HL-60 (cell line): Measurements from ENCODE around the gene NCK2.

ENCODE experiments used
- TF ChIP-seq, protein P1 (sequence below): IDR thresholded peaks from one replicate; pipeline ENCODE4 v1.5.1; 2011; ENCODE audit warnings: low read length, control low read depth, inconsistent platforms; ENCODE audit not compliant: insufficient read depth
- TF ChIP-seq, protein P2 (sequence below): IDR thresholded peaks from 2 replicates; pipeline ENCODE4 v1.6.1; 2012; ENCODE audit warnings: low read depth; ENCODE audit not compliant: insufficient replicate concordance

DNA sequence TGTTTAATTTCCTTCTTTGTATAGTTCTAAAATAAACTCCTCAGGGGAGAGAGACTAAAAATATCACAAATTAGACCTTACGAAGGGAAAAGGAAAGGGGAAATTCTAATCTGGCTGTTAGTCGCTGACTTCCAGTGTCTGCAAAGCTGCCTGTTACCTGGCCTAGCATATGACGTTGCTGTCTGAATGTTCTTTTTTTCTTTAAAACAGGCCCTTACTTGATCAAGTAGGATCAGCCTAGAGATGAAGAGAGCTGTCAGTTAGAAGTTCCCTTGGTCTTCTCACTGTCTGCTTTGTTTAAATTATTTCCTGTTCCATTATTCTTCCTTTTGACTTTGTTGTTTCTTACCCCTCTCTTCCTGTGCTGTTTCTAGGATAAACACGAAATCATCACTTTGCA lies 11.2 kb downstream of the NCK2 start:
- TF ChIP-seq, protein P1, sequence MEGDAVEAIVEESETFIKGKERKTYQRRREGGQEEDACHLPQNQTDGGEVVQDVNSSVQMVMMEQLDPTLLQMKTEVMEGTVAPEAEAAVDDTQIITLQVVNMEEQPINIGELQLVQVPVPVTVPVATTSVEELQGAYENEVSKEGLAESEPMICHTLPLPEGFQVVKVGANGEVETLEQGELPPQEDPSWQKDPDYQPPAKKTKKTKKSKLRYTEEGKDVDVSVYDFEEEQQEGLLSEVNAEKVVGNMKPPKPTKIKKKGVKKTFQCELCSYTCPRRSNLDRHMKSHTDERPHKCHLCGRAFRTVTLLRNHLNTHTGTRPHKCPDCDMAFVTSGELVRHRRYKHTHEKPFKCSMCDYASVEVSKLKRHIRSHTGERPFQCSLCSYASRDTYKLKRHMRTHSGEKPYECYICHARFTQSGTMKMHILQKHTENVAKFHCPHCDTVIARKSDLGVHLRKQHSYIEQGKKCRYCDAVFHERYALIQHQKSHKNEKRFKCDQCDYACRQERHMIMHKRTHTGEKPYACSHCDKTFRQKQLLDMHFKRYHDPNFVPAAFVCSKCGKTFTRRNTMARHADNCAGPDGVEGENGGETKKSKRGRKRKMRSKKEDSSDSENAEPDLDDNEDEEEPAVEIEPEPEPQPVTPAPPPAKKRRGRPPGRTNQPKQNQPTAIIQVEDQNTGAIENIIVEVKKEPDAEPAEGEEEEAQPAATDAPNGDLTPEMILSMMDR = no peak
- TF ChIP-seq, protein P2, sequence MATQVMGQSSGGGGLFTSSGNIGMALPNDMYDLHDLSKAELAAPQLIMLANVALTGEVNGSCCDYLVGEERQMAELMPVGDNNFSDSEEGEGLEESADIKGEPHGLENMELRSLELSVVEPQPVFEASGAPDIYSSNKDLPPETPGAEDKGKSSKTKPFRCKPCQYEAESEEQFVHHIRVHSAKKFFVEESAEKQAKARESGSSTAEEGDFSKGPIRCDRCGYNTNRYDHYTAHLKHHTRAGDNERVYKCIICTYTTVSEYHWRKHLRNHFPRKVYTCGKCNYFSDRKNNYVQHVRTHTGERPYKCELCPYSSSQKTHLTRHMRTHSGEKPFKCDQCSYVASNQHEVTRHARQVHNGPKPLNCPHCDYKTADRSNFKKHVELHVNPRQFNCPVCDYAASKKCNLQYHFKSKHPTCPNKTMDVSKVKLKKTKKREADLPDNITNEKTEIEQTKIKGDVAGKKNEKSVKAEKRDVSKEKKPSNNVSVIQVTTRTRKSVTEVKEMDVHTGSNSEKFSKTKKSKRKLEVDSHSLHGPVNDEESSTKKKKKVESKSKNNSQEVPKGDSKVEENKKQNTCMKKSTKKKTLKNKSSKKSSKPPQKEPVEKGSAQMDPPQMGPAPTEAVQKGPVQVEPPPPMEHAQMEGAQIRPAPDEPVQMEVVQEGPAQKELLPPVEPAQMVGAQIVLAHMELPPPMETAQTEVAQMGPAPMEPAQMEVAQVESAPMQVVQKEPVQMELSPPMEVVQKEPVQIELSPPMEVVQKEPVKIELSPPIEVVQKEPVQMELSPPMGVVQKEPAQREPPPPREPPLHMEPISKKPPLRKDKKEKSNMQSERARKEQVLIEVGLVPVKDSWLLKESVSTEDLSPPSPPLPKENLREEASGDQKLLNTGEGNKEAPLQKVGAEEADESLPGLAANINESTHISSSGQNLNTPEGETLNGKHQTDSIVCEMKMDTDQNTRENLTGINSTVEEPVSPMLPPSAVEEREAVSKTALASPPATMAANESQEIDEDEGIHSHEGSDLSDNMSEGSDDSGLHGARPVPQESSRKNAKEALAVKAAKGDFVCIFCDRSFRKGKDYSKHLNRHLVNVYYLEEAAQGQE = no peak
